ENCODE data around the gene AIPL1.

- TF ChIP-seq CTCF (IDR thresholded peaks at IDR 0.05) (no peak), ESRRA (CRISPR knock-in tag; IDR thresholded peaks at IDR 0.05; ENCODE audit: borderline replicate concordance) (no peak), ZNF138 (CRISPR knock-in tag; conservative IDR thresholded peaks at IDR 0.05) (no peak), NR2C2 (CRISPR knock-in tag; IDR thresholded peaks at IDR 0.05) (no peak), KAT7 (CRISPR knock-in tag; IDR thresholded peaks at IDR 0.05; ENCODE audit: borderline replicate concordance) (no peak), TEAD1 (CRISPR knock-in tag; IDR thresholded peaks at IDR 0.05) (no peak), TCF7 (CRISPR knock-in tag; IDR thresholded peaks at IDR 0.05; ENCODE audit: low read depth) (no peak)
- TF ChIP-seq, protein P1, sequence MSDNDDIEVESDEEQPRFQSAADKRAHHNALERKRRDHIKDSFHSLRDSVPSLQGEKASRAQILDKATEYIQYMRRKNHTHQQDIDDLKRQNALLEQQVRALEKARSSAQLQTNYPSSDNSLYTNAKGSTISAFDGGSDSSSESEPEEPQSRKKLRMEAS (CRISPR knock-in tag; IDR thresholded peaks at IDR 0.05), result no peak
Observed at GRCh38 chr17:6475411-6475810, 40.5 kb upstream of the AIPL1 start.

Measured in WTC11 (cell line).